IMR-90 (cell line): Measurements from ENCODE around the gene MFAP3L. TPM values are rescaled to one million over a fixed set of nuclear protein-coding genes. Genes with fewer than 3 reads are reported as not detected.

Experiments used
- ATAC-seq: fragments of 200-7000 bp; cut with Tn5 transposase; 2 replicates; pipeline ENCODE4 v1.9.1; 2020; ENCODE audit warnings: low read depth, mild to moderate bottlenecking, moderate library complexity
- BruUV-seq: library from RNA; stranded (reverse); fragments of 400-500 nt; replicated peaks from 2 replicates; lab custom pipeline; 2021; lab: Mats Ljungman, UMichigan
- CTCF ChIA-PET: fragments of 300-600 bp; formaldehyde crosslinking; extraction: SDS; loops from one replicate; lab custom pipeline; 2021; ENCODE audit warnings: antibody characterized with exemption; lab: Yijun Ruan, JAX
- POLR2A ChIA-PET: fragments of 300-600 bp; sonication (Branson Sonifier 250); formaldehyde crosslinking; loops from one replicate; lab custom pipeline; 2022; ENCODE audit warnings: antibody characterized with exemption; ENCODE audit not compliant: unreplicated experiment; lab: Charles Lee
- DNase-seq: peaks from one replicate; pipeline ENCODE4 v3.0.0; 2013
- H2AFZ ChIP-seq: replicated peaks from 2 replicates; pipeline ENCODE3; 2013; ENCODE audit warnings: low read length, mild to moderate bottlenecking; ENCODE audit not compliant: poor library complexity
- H2AK5ac ChIP-seq: 2 replicates; pipeline ENCODE4 v1.6.1; 2013; ENCODE audit warnings: low read depth, low read length, inconsistent platforms
- H2AK9ac ChIP-seq: replicated peaks from 2 replicates; pipeline ENCODE3; 2013; ENCODE audit warnings: mild to moderate bottlenecking, low read depth, low read length, moderate library complexity; ENCODE audit not compliant: poor library complexity
- H2BK120ac ChIP-seq: 2 replicates; pipeline ENCODE4 v1.6.1; 2013; ENCODE audit warnings: low read depth, low read length, inconsistent platforms
- H2BK15ac ChIP-seq: 3 replicates; pipeline ENCODE4 v1.6.1; 2013; ENCODE audit warnings: low read depth, low read length, inconsistent platforms
- H2BK20ac ChIP-seq: 2 replicates; pipeline ENCODE4 v1.6.1; 2013; ENCODE audit warnings: low read depth, mild to moderate bottlenecking, inconsistent platforms, low read length, moderate library complexity
- H2BK5ac ChIP-seq: 2 replicates; pipeline ENCODE4 v1.6.1; 2013; ENCODE audit warnings: mild to moderate bottlenecking, low read depth, low read length, inconsistent platforms; ENCODE audit not compliant: poor library complexity, severe bottlenecking
- H3K14ac ChIP-seq: replicated peaks from 2 replicates; pipeline ENCODE4 v1.6.1; 2013; ENCODE audit warnings: low read depth, low read length, inconsistent platforms
- H3K18ac ChIP-seq: 2 replicates; pipeline ENCODE4 v1.6.1; 2013; ENCODE audit warnings: low read depth, low read length, control low read depth
- H3K23ac ChIP-seq: 2 replicates; pipeline ENCODE4 v1.6.1; 2013; ENCODE audit warnings: low read depth, low read length, inconsistent platforms
- H3K27ac ChIP-seq: 2 replicates; pipeline ENCODE4 v1.5.1; 2013; ENCODE audit warnings: mild to moderate bottlenecking, control low read depth, low read length; ENCODE audit not compliant: insufficient read depth
- H3K27me3 ChIP-seq: 2 replicates; pipeline ENCODE4 v1.6.1; 2013; ENCODE audit warnings: low read length; ENCODE audit not compliant: control insufficient read depth, insufficient read depth
- H3K36me3 ChIP-seq: 2 replicates; pipeline ENCODE4 v1.6.1; 2013; ENCODE audit warnings: low read length, mixed read lengths; ENCODE audit not compliant: control insufficient read depth, insufficient read depth
- H3K4ac ChIP-seq: 2 replicates; pipeline ENCODE4 v1.6.1; 2013; ENCODE audit warnings: low read depth, low read length, inconsistent platforms
- H3K4me1 ChIP-seq: 2 replicates; pipeline ENCODE4 v1.6.1; 2013; ENCODE audit warnings: low read length, mixed read lengths; ENCODE audit not compliant: control insufficient read depth, insufficient read depth
- H3K4me2 ChIP-seq: 2 replicates; pipeline ENCODE4 v1.6.1; 2013; ENCODE audit warnings: low read depth, mild to moderate bottlenecking, control low read depth, low read length, moderate library complexity
- H3K4me3 ChIP-seq: 2 replicates; pipeline ENCODE4 v1.5.1; 2013; ENCODE audit warnings: low read depth, mild to moderate bottlenecking, control low read depth, low read length, moderate library complexity; ENCODE audit not compliant: insufficient read depth
- H3K56ac ChIP-seq: 2 replicates; pipeline ENCODE4 v1.6.1; 2013; ENCODE audit warnings: low read length, inconsistent platforms; ENCODE audit not compliant: insufficient read depth; ENCODE audit errors: extremely low read depth
- H3K79me1 ChIP-seq, 2 experiments: 2 replicates each; pipeline ENCODE4 v1.6.1; 2013; ENCODE audit warnings: low read length in 2 of 2, inconsistent platforms in 1 of 2, low read depth in 1 of 2
- H3K9ac ChIP-seq: 2 replicates; pipeline ENCODE4 v1.6.1; 2013; ENCODE audit warnings: low read depth, low read length, control low read depth
- H3K9me1 ChIP-seq: 2 replicates; pipeline ENCODE4 v1.6.1; 2013; ENCODE audit warnings: low read length, inconsistent platforms; ENCODE audit not compliant: insufficient read depth
- H3K9me3 ChIP-seq: 2 replicates; pipeline ENCODE4 v1.6.1; 2013; ENCODE audit warnings: low read length; ENCODE audit not compliant: control insufficient read depth, insufficient read depth
- H4K20me1 ChIP-seq: 2 replicates; pipeline ENCODE4 v1.6.1; 2013; ENCODE audit warnings: low read length, inconsistent platforms; ENCODE audit not compliant: insufficient read depth
- H4K5ac ChIP-seq: 2 replicates; pipeline ENCODE4 v1.6.1; 2013; ENCODE audit warnings: mild to moderate bottlenecking, low read depth, low read length, control low read depth
- H4K8ac ChIP-seq, 2 experiments: 2 replicates each; pipeline ENCODE4 v1.6.1; 2013; ENCODE audit warnings: low read depth in 2 of 2, low read length in 2 of 2, control low read depth in 1 of 2, inconsistent platforms in 1 of 2
- H4K91ac ChIP-seq: 2 replicates; pipeline ENCODE4 v1.6.1; 2013; ENCODE audit warnings: low read depth, low read length, inconsistent platforms; ENCODE audit not compliant: insufficient read depth
- CHD1 ChIP-seq: IDR thresholded peaks from 2 replicates; pipeline ENCODE4 v1.6.1; 2012; ENCODE audit warnings: low read depth, low read length, improper control_type of control experiment
- FOS ChIP-seq: fragments of 150-350 bp; IDR thresholded peaks from 2 replicates; pipeline ENCODE4 v1.6.1; 2016; ENCODE audit warnings: low read depth, low read length
- MXI1 ChIP-seq: IDR thresholded peaks from 2 replicates; pipeline ENCODE4 v1.6.1; 2012; ENCODE audit warnings: low read depth, mild to moderate bottlenecking, low read length, moderate library complexity, borderline replicate concordance
- POLR2A ChIP-seq: IDR thresholded peaks from 2 replicates; pipeline ENCODE4 v1.6.1; 2012; ENCODE audit warnings: mild to moderate bottlenecking, low read depth, low read length
- RCOR1 ChIP-seq: IDR thresholded peaks from 2 replicates; pipeline ENCODE4 v1.6.1; 2012; ENCODE audit warnings: mild to moderate bottlenecking, low read length, improper control_type of control experiment; ENCODE audit not compliant: insufficient replicate concordance
- USF2 ChIP-seq: fragments of 150-350 bp; IDR thresholded peaks from 2 replicates; pipeline ENCODE4 v1.6.1; 2017; ENCODE audit warnings: mild to moderate bottlenecking, antibody characterized with exemption, low read length, low read depth
- WGBS, 2 experiments: methylation state at CpG; one replicate each; pipeline versions ENCODE4 v1.1.5 to v1.1.7; 2013; ENCODE audit warnings: missing lambda C conversion rate in 2 of 2; ENCODE audit not compliant: insufficient read length in 1 of 2; ENCODE audit errors: extremely low coverage in 2 of 2; 5-methylcytosine and 5-hydroxymethylcytosine counted together
- dilution Hi-C: fragments of 300-500 bp; cut with HindIII; formaldehyde crosslinking; loops from one replicate; pipeline ENCODE4 v1.14.3; 2018; ENCODE audit warnings: low sequenced_read_pairs; ENCODE audit not compliant: unreplicated experiment
- in situ Hi-C: fragments of 300-500 bp; cut with MboI; formaldehyde crosslinking; loops from 3 replicates; pipeline ENCODE4 v1.14.3; 2019; ENCODE audit warnings: low sequenced_read_pairs, inconsistent platforms, mixed read lengths
- intact Hi-C: fragments of 100-400 bp; cut with micrococcal nuclease; formaldehyde crosslinking; loops from 2 replicates; pipeline ENCODE4 v1.10.0; 2022
- polyA plus RNA-seq, 3 experiments: library from polyadenylated mRNA; depleted of rRNA; stranded (reverse); fragments of >200 nt; gene quantifications; 2 replicates each; pipeline ENCODE4 v1.2.3, GENCODE V29; 2012; ENCODE audit warnings: low replicate concordance in 1 of 3
- total RNA-seq: library from RNA; depleted of rRNA; stranded (reverse); fragments of >200 nt; gene quantifications from 2 replicates; pipeline ENCODE4 v1.2.3, GENCODE V29; 2012
- TF ChIP-seq, protein P1 (sequence below): fragments of 150-350 bp; IDR thresholded peaks from 2 replicates; pipeline ENCODE4 v1.6.1; 2016; ENCODE audit warnings: low read depth, mild to moderate bottlenecking, low read length, moderate library complexity, borderline replicate concordance
- TF ChIP-seq, protein P2 (sequence below): conservative IDR thresholded peaks from 2 replicates; pipeline ENCODE4 v1.5.1; 2012; ENCODE audit warnings: mild to moderate bottlenecking, low read depth, low read length, improper control_type of control experiment

MFAP3L gene
- total and polyA plus RNA-seq, 2 of the 4 experiments (the other 2 are of a cell fraction) = 0.22 to 0.36 TPM

GRCh38 chr4:169985881-169986280, 40.3 kb downstream of the MFAP3L start:
- H3K23ac ChIP-seq = no peak overlapping the region
- no peak overlapping the region for H3K9ac ChIP-seq
- no peaks in the 10 kb centered on the region for H3K27me3 ChIP-seq
- H3K9me3 ChIP-seq = no peaks in the 10 kb centered on the region
- no peak overlapping the region for H4K91ac ChIP-seq
- no peak overlapping the region for H2BK15ac ChIP-seq
- no peak overlapping the region for H3K14ac ChIP-seq
- ATAC-seq (no peak), DNase-seq (no peak)
- no CpG with 5 or more reads among the region's 2 CpGs for WGBS, 2 experiments
- no peak overlapping the region for H3K4me2 ChIP-seq
- intact Hi-C loops = no loop called here
- no peak overlapping the region for H2BK5ac ChIP-seq
- H3K79me1 ChIP-seq = no peaks in the 10 kb centered on the region
- no peak overlapping the region for H3K18ac ChIP-seq
- ChIA-PET CTCF (no interaction called here), POLR2A (no interaction called here)
- dilution Hi-C loops = no loop called here
- no peak overlapping the region for H2BK20ac ChIP-seq
- H3K27ac ChIP-seq = no peak overlapping the region
- no peaks in the 10 kb centered on the region for H3K4me1 ChIP-seq
- no peak overlapping the region for H2BK120ac ChIP-seq
- H2AK5ac ChIP-seq = no peak overlapping the region
- no peaks in the 10 kb centered on the region for H3K36me3 ChIP-seq
- H4K5ac ChIP-seq = no peak overlapping the region
- no peak overlapping the region for H2AK9ac ChIP-seq
- TF ChIP-seq USF2 (no peak), CHD1 (no peak), RCOR1 (no peak), POLR2A (no peak), MXI1 (no peak), FOS (no peak)
- TF ChIP-seq, protein P1, sequence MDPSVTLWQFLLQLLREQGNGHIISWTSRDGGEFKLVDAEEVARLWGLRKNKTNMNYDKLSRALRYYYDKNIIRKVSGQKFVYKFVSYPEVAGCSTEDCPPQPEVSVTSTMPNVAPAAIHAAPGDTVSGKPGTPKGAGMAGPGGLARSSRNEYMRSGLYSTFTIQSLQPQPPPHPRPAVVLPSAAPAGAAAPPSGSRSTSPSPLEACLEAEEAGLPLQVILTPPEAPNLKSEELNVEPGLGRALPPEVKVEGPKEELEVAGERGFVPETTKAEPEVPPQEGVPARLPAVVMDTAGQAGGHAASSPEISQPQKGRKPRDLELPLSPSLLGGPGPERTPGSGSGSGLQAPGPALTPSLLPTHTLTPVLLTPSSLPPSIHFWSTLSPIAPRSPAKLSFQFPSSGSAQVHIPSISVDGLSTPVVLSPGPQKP = no peak
- TF ChIP-seq, protein P2, sequence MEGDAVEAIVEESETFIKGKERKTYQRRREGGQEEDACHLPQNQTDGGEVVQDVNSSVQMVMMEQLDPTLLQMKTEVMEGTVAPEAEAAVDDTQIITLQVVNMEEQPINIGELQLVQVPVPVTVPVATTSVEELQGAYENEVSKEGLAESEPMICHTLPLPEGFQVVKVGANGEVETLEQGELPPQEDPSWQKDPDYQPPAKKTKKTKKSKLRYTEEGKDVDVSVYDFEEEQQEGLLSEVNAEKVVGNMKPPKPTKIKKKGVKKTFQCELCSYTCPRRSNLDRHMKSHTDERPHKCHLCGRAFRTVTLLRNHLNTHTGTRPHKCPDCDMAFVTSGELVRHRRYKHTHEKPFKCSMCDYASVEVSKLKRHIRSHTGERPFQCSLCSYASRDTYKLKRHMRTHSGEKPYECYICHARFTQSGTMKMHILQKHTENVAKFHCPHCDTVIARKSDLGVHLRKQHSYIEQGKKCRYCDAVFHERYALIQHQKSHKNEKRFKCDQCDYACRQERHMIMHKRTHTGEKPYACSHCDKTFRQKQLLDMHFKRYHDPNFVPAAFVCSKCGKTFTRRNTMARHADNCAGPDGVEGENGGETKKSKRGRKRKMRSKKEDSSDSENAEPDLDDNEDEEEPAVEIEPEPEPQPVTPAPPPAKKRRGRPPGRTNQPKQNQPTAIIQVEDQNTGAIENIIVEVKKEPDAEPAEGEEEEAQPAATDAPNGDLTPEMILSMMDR = no peak
- no peaks in the 10 kb centered on the region for H3K9me1 ChIP-seq
- no peak overlapping the region for H3K4ac ChIP-seq
- H4K20me1 ChIP-seq = no peaks in the 10 kb centered on the region
- no peak overlapping the region for H3K56ac ChIP-seq
- no peak overlapping the region for H4K8ac ChIP-seq
- H3K4me3 ChIP-seq = no peak overlapping the region
- no peak overlapping the region for H2AFZ ChIP-seq
- in situ Hi-C loops = no loop called here
- no TSS peak for BruUV-seq
